HG02943 (cell line): Measurements from ENCODE around the gene SRSF10.
A peak's percentile ranks its signal among the peaks of the same experiment; 100 is the strongest.
"Not testable (repeated sequence)": the region's sequence is repeated elsewhere in the genome, so short reads cannot be mapped to it uniquely, and the experiment has no call there.

Source experiments
- ATAC-seq: cut with Tn5 transposase; IDR thresholded peaks from one replicate; pipeline ENCODE4 v1.9.1; 2021; ENCODE audit warnings: mild to moderate bottlenecking, low read depth, moderate library complexity; ENCODE audit not compliant: unreplicated experiment

Gene SRSF10

DNA sequence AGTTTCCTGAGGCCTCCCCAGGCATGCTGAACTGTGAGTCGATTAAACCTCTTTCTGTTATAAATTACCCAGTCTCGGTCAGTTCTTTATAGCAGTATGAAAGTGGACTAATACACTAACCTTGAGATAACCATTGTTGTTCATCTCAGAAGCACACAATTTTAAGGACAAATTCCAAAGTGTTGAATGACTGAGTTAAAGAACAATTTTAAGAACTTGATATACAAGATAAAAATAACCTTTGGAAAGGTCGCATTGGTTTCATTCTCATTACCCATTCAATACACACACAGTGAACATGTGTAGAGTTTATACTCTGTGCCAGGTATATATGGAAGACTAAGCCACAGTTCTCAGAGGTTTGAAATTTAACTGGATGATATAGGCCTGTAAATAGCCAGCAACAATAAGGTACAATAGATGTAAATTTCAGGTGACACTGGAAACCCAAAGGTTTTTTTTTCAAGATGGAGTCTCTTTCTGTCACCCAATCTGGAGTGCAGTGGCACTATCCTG lies 19.1 kb upstream of the SRSF10 start:
- ATAC-seq: no peak

- ATAC-seq: no peak
Measured at GRCh38 chr1:23997812-23998211, 17.7 kb upstream of the SRSF10 start.

- no peak for ATAC-seq
Measured at GRCh38 chr1:23996700-23997229, 16.6 kb upstream of the SRSF10 start.

- no peak for ATAC-seq
Measured at GRCh38 chr1:23995431-23995837, 15.3 kb upstream of the SRSF10 start.

DNA sequence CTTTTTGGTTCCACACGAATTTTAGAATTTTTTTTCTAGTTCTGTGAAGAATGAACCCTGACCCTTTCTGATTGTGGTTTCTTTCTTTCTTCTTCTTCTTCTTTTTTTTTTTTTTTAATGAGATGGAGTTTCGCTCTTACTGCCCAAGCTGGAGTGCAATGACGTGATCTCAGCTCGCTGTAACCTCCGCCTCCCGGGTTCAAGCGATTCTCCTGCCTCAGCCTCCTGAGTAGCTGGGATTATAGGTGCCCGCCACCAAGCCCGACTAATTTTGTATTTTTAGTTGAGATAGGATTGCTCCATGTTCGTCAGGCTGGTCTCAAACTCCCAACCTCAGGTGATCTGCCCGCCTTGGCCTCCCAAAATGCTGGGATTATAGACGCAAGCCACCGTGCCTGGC lies 11.9 kb upstream of the SRSF10 start:
- not testable (repeated sequence) for ATAC-seq

DNA sequence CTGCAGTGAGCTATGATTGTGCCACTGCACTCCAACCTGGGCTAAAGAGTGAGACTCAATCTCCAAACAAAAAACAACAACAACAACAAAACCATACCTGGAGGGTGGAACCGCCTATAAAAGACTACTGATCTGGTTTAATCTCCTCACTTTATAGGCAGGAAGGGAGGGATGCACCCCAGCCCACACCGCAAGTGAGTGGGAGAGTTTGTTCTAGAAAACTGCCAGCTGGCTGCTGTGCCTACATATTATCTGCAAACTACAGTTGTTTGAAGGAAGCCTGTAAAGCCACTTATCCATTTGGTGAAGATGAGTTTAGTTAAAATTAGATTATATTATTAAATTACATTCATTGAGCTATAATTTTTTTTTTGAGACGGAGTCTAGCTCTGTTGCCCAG lies 9.1 kb upstream of the SRSF10 start:
- no peak for ATAC-seq

DNA sequence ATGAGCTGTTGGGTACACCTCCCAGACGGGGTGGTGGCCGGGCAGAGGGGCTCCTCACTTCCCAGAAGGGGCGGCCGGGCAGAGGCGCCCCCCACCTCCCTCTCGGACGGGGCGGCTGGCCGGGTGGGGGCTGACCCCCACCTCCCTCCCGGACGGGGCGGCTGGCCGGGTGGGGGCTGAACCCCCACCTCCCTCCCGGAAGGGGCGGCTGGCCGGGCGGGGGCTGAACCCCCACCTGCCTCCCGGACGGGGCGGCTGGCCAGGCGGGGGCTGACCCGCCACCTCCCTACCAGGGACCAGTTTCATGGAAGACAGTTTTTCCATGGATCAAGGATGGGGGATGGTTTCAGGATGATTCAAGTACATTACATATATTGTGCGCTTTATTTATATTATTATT lies 6.9 kb upstream of the SRSF10 start:
- not testable (repeated sequence) for ATAC-seq

DNA sequence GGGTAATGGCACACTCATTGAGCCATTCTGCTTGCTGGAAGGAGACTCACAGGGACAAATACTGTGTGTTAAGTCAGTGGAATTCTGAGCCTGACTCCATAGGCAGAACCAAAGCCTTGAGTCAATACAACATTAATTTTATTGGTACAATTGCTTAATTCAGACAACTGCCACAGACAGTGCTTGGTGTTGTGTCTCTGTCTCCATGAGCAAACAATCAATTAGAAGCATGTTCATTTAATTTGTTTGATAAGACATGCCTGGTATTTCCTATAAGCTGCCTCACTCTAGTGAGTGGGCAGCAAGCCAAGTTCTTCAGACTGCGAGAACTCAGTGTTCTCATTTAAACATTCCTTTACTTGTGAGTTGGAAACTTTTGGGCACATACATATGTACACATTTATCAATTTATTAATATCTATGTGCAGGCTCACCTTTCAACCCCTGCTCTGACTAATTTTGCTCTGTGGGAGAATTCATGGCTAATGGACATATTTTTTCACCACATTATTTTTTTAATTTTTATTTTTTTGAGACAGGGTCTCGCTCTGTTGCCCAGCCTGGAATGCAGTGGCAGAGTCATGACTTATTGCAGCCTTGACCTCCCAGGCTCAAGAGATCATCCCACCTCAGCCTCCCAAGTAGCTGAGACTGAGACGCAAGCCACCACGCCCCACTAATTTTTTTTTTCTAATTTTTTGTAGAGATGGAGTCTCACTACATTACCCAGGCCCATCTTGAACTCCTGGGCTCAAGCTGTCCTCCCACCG lies 4.5 kb upstream of the SRSF10 start:
- ATAC-seq: no peak

DNA sequence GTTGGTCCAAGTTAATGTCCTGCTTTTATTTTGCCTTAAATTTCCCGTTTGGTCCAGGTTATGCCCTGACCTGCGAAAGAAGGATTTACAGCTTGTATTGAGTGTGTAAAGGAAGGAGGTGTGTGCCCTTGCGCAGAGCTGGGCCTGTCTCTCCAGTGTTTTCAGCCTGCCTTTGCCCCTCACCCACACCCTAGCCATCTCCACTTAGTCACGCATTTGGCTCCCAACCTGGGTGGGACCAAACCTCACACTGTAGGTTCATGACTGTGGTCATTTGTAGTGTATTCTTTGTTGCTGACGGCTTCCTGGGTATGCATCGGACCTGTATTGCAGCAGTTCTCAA lies 572 bp upstream of the SRSF10 start:
- ATAC-seq: peak; percentile 27

DNA sequence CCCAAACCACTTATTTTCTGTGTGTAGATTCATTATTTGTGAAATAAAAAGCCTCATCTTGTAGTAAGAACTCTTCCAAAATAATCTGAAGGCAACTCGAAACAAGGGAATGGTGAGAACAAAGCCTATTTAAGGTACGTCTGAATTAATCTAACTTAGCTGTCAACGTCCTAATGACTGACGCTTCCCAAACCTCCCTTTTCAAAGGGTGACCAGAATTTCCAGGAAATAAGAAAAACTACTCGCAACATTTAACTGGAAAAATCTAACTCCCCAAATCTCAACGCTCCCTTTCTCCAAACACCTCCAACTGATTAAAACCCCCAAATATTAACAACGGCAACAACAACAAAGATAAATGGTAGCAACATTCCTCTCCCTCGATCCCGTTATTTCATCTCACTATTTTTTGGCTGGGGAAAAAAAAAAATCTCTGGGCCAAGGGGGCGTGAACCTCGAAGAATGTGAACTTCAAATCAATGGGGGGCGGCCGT lies 693 bp downstream of the SRSF10 start:
- no peak for ATAC-seq

GRCh38 chr1:23978805-23979204 lies 1.3 kb downstream of the SRSF10 start:
- ATAC-seq: no peak

DNA sequence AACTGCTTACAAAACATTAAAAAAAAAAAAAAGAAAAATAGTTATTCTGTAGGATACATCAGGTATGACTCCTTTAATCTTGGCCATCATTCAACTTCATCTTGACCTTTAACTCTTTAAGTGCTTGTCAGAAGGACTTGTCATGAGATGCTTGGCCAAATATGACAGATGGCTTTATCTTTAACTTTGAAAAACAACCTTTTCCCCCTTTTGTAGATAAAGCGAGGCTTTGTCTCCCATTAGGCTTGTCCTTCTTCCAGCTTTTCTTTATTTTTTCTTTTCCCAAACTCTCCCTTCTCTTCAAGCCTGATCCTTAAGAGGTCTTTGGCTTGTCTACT lies 2.3 kb downstream of the SRSF10 start:
- ATAC-seq: no peak

- ATAC-seq: no peak
Measured at GRCh38 chr1:23977187-23977853, 2.8 kb downstream of the SRSF10 start.

DNA sequence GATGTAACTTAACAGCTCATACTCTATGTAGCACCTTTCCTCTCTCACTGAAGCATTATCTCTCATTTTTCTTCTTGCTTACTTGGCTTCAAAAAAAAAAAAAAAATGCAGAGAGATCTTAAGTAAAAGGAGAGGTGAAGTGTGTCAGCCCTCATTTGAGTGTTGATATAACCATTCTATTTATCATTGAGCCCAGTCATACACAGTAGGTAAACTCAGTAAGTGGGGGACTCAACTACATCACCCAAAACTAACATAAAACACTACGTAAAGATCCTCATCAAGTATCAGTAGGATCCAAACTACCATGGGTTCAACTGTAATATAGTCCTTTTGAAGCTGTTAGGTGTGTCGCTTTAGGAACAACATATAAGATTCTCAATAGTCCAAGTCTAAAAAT lies 12.3 kb downstream of the SRSF10 start:
- ATAC-seq: no peak

DNA sequence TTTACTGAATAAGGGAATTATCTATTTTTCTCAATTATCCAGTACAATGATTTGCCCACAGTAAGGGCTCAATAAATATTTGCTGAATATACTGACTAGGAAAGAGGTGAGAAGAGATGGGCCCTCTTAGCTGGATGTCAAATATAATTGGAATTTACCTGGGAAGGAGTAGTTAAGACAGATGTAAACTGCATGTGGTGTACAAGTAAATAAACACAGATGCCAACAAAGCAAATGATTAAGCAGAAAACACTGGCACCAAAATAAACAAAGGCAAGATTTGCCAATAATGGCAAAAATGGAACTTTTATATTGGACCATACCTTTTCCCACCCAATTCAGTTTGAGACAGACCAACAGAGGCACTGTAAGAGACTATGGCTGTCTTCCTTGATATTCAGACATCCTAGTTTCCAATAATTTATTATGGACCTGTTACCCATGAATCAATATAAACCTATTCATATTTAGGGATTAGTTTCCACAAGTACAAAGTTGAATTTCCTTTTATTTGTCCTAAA lies 13.1 kb downstream of the SRSF10 start:
- no peak for ATAC-seq

- ATAC-seq: no peak
Measured at GRCh38 chr1:23964790-23965740, 15.1 kb downstream of the SRSF10 start.

DNA sequence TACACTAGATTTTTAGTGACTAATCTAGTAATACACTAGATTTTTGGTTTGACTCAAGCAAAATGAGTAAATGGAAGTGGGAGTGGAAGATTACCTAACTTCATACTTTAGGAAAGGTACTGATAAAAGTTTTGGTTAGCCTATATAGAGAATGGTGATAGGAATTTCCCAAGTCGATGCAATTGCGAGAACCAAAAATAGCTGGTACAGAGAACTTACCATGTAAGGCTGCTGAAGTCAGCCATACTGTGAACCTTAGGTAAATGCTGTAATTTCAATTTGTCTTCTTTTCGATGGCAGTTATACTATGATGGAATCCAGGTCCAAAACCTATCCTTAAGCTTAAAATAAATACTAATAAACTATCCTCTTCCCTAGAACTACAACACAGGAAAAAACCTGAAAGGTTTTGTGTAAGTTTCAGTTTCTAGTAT lies 15.9 kb downstream of the SRSF10 start:
- ATAC-seq: no peak

GRCh38 chr1:23963617-23964234 lies 16.4 kb downstream of the SRSF10 start:
- ATAC-seq: no peak

DNA sequence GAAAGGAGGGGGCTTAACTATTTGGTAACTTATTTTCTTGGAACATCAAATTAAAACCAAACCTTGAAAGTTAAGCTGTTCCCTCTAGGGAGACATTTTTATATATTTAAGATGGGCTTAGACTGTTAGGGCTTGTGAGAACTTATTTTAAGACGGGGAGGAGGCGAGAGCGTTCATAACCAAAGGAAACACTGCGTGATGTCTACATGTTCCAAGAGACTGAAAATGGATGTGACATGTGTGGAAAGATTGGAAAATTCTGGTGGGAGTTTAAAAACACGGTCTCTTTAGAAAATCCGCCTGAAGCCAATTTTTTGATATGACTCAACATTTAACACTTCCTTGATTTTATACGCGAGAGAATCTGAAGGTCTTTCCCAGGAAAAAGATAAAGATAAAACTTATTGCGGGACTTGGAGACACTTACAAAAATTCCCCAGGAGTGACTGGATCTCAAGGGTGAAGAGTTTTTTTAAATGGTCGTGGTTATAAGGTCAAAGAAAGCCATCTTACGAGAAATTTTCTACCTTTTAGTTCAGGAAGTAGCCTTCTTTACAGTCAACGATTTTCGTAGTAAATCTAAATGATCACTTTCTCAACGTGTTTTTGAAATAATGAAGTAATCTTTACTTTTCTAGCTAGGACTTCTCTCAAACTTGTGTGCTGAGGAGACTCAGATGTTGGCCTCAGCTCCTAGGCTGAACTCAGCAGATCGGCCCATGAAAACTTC lies 19.7 kb downstream of the SRSF10 start:
- no peak for ATAC-seq
